GM12878 (cell line): ENCODE data around the gene TGFBR3. TPM values are rescaled to one million over a fixed set of nuclear protein-coding genes. Genes with fewer than 3 reads are reported as not detected.

Experiments
- ATAC-seq: fragments of 200-7000 bp; cut with Tn5 transposase; 3 replicates; pipeline ENCODE4 v1.9.1; 2020; ENCODE audit warnings: mild to moderate bottlenecking, moderate library complexity
- BruUV-seq: library from RNA; stranded (reverse); fragments of 400-500 nt; replicated peaks from 2 replicates; lab custom pipeline; 2021; lab: Mats Ljungman, UMichigan
- CTCF ChIA-PET: fragments of 300-600 bp; sonication (Branson Sonifier 250); formaldehyde crosslinking; extraction: SDS; loops from one replicate; lab custom pipeline; 2021; ENCODE audit warnings: inconsistent platforms; lab: Yijun Ruan, JAX
- POLR2A ChIA-PET: fragments of 350-600 bp; formaldehyde crosslinking; extraction: SDS; loops from one replicate; lab custom pipeline; 2021; ENCODE audit warnings: inconsistent platforms; lab: Charles Lee
- RAD21 ChIA-PET: fragments of 300-600 bp; sonication (Branson Sonifier 250); formaldehyde crosslinking; loops from one replicate; lab custom pipeline; 2023; ENCODE audit warnings: antibody characterized with exemption; ENCODE audit not compliant: unreplicated experiment; lab: Charles Lee
- SMC1A ChIA-PET: fragments of 300-600 bp; sonication (Branson Sonifier 250); formaldehyde crosslinking; loops from one replicate; lab custom pipeline; 2023; ENCODE audit not compliant: unreplicated experiment, uncharacterized antibody; lab: Charles Lee
- DNase-seq: peaks from one replicate; pipeline ENCODE4 v3.0.0-alpha.2; 2011; ENCODE audit warnings: low read depth, low spot score
- FAIRE-seq: peaks from 3 replicates; lab custom pipeline; 2011; peaks lifted over from hg19 to GRCh38; lab: Jason Lieb, UNC
- H2AFZ ChIP-seq: 2 replicates; pipeline ENCODE4 v1.6.0; 2011; ENCODE audit warnings: low read depth, low read length, control low read depth; ENCODE audit not compliant: control insufficient read depth
- H3K27ac ChIP-seq: 2 replicates; pipeline ENCODE4 v1.5.1; 2011; ENCODE audit warnings: control low read depth; ENCODE audit not compliant: control insufficient read depth, insufficient read depth
- H3K27me3 ChIP-seq, 2 experiments: replicated peaks in 1 of 2; 2 replicates each; pipeline versions ENCODE4 v1.6.0 to v1.6.1; 2011; ENCODE audit warnings: low read length in 1 of 2; ENCODE audit not compliant: control insufficient read depth in 2 of 2, insufficient read depth in 2 of 2
- H3K36me3 ChIP-seq, 2 experiments: 2 replicates each; pipeline ENCODE4 v1.5.1; 2011; ENCODE audit warnings: low read length in 1 of 2; ENCODE audit not compliant: control insufficient read depth in 2 of 2, insufficient read depth in 2 of 2
- H3K4me1 ChIP-seq: 2 replicates; pipeline ENCODE4 v1.6.1; 2011; ENCODE audit warnings: mild to moderate bottlenecking, low read length, moderate library complexity, mixed read lengths; ENCODE audit not compliant: control insufficient read depth, insufficient read depth
- H3K4me2 ChIP-seq: 2 replicates; pipeline ENCODE4 v1.6.0; 2011; ENCODE audit warnings: control low read depth; ENCODE audit not compliant: control insufficient read depth, insufficient read depth
- H3K4me3 ChIP-seq: fragments of 200-600 bp; sonication (generic); 2 replicates; pipeline ENCODE4 v1.5.1; 2016
- H3K79me2 ChIP-seq: 2 replicates; pipeline ENCODE4 v1.6.0; 2011; ENCODE audit warnings: low read length; ENCODE audit not compliant: control insufficient read depth, insufficient read depth
- H3K9ac ChIP-seq: 2 replicates; pipeline ENCODE4 v1.8.0; 2011; ENCODE audit warnings: low read length, control low read depth, mixed read lengths; ENCODE audit not compliant: control insufficient read depth, insufficient read depth
- H3K9me3 ChIP-seq: replicated peaks from 3 replicates; pipeline ENCODE4 v1.5.1; 2011; ENCODE audit warnings: mild to moderate bottlenecking, low read length; ENCODE audit not compliant: control insufficient read depth, insufficient read depth
- H4K20me1 ChIP-seq: 2 replicates; pipeline ENCODE4 v1.6.0; 2011; ENCODE audit not compliant: control insufficient read depth, insufficient read depth
- BHLHE40 ChIP-seq, 2 experiments: fragments of 450-650 bp in 1 of 2; IDR thresholded peaks; 2 replicates each; pipeline ENCODE4 v1.6.1; 2011 to 2017; ENCODE audit warnings: low read depth in 2 of 2, borderline replicate concordance in 1 of 2, improper control_type of control experiment in 1 of 2, low read length in 1 of 2, mild to moderate bottlenecking in 1 of 2
- CREB1 ChIP-seq: IDR thresholded peaks from 2 replicates; pipeline ENCODE4 v1.6.1; 2012; ENCODE audit warnings: low read depth, mild to moderate bottlenecking, inconsistent platforms
- DPF2 ChIP-seq: fragments of 450-650 bp; IDR thresholded peaks from 2 replicates; pipeline ENCODE4 v1.6.1; 2017; ENCODE audit warnings: mild to moderate bottlenecking
- EP300 ChIP-seq, 2 experiments: fragments of 150-350 bp in 1 of 2; IDR thresholded peaks; 2 replicates each; pipeline ENCODE4 v1.6.1; 2011 to 2012; ENCODE audit warnings: low read depth in 2 of 2, low read length in 2 of 2, borderline replicate concordance in 1 of 2, improper control_type of control experiment in 1 of 2, inconsistent platforms in 1 of 2; ENCODE audit not compliant: control insufficient read depth in 1 of 2
- HDGF ChIP-seq: fragments of 450-650 bp; IDR thresholded peaks from 2 replicates; pipeline ENCODE4 v1.6.1; 2016; ENCODE audit warnings: antibody characterized with exemption
- IKZF2 ChIP-seq, 2 experiments: fragments of 450-650 bp; IDR thresholded peaks; 2 replicates each; pipeline ENCODE4 v1.6.1; 2017; ENCODE audit warnings: mild to moderate bottlenecking in 2 of 2, moderate library complexity in 2 of 2
- IRF4 ChIP-seq: IDR thresholded peaks from 2 replicates; pipeline ENCODE4 v1.6.1; 2011; ENCODE audit warnings: low read depth, low read length
- KLF5 ChIP-seq: fragments of 450-650 bp; IDR thresholded peaks from 2 replicates; pipeline ENCODE4 v1.6.1; 2014; ENCODE audit warnings: mild to moderate bottlenecking; ENCODE audit not compliant: partially characterized antibody
- LARP7 ChIP-seq: fragments of 450-650 bp; IDR thresholded peaks from 2 replicates; pipeline ENCODE4 v1.6.1; 2017; ENCODE audit warnings: mild to moderate bottlenecking
- MYB ChIP-seq: fragments of 150-350 bp; IDR thresholded peaks from 2 replicates; pipeline ENCODE4 v1.6.1; 2014; ENCODE audit warnings: mild to moderate bottlenecking, low read depth, low read length, borderline replicate concordance
- MYC ChIP-seq: IDR thresholded peaks from 2 replicates; pipeline ENCODE4 v1.6.1; 2011; ENCODE audit warnings: mild to moderate bottlenecking, low read length, moderate library complexity, inconsistent platforms; ENCODE audit not compliant: insufficient read depth, insufficient replicate concordance, insufficient read length, severe bottlenecking
- NFXL1 ChIP-seq: fragments of 450-650 bp; IDR thresholded peaks from 2 replicates; pipeline ENCODE4 v1.6.1; 2017; ENCODE audit warnings: antibody characterized with exemption, mild to moderate bottlenecking, borderline replicate concordance
- NR2C1 ChIP-seq: fragments of 450-650 bp; IDR thresholded peaks from 2 replicates; pipeline ENCODE4 v1.6.1; 2017; ENCODE audit warnings: antibody characterized with exemption, mild to moderate bottlenecking, moderate library complexity
- RFX5 ChIP-seq: IDR thresholded peaks from 2 replicates; pipeline ENCODE4 v1.6.1; 2011; ENCODE audit warnings: low read depth, low read length, improper control_type of control experiment
- SREBF1 ChIP-seq: IDR thresholded peaks from 2 replicates; pipeline ENCODE4 v1.6.1; 2012; ENCODE audit warnings: mild to moderate bottlenecking, low read length
- STAT1 ChIP-seq: fragments of 450-650 bp; conservative IDR thresholded peaks from 2 replicates; pipeline ENCODE4 v1.6.1; 2014; ENCODE audit warnings: antibody characterized with exemption, mild to moderate bottlenecking
- ZBTB11 ChIP-seq: fragments of 450-650 bp; formaldehyde crosslinking; IDR thresholded peaks from 2 replicates; pipeline ENCODE4 v1.5.0; 2022; ENCODE audit warnings: mild to moderate bottlenecking, missing genetic modification characterization
- ZBTB4 ChIP-seq: fragments of 450-650 bp; formaldehyde crosslinking; IDR thresholded peaks from 2 replicates; pipeline ENCODE4 v1.4.0; 2022; ENCODE audit warnings: mild to moderate bottlenecking, moderate library complexity
- ZNF274 ChIP-seq: IDR thresholded peaks from one replicate; pipeline ENCODE4 v1.8.0; 2011; ENCODE audit not compliant: insufficient read length, insufficient read depth
- whole genome bisulfite sequencing: methylation state at CpG from one replicate; pipeline ENCODE4 v1.1.6; 2016; ENCODE audit warnings: low lambda C conversion rate; ENCODE audit not compliant: insufficient replicate concordance, insufficient coverage; ENCODE audit errors: missing lambda C conversion rate; 5-methylcytosine and 5-hydroxymethylcytosine counted together
- in situ Hi-C: fragments of 300-500 bp; cut with MboI; formaldehyde crosslinking; loops from 9 replicates; pipeline ENCODE4 v1.14.3; 2018; ENCODE audit warnings: mixed read lengths
- intact Hi-C: fragments of 100-400 bp; cut with micrococcal nuclease; formaldehyde crosslinking; loops from one replicate; pipeline ENCODE4 v1.14.2; 2022; ENCODE audit not compliant: unreplicated experiment
- polyA plus RNA-seq, 11 experiments: library from polyadenylated mRNA; depleted of rRNA in 4 of 11; unstranded in 6 of 11; stranded (reverse) in 5 of 11; fragments of >200 nt; fragmentation: Nextera tagmentation in 4 of 11; fragmentation: Illumina TruSeq in 1 of 11; extraction: Ambion mirVana in 4 of 11; extraction: Trizol in 1 of 11; gene quantifications; 1 replicate in 1 of 11; 2 replicates in 10 of 11; pipeline versions ENCODE4 v1.2.1 to v1.2.3, GENCODE V29; 2011 to 2016; ENCODE audit warnings: inconsistent platforms in 2 of 11, missing spikeins in 2 of 11, low read depth in 1 of 11
- total RNA-seq, 4 experiments: library from RNA; depleted of rRNA in 3 of 4; stranded (reverse); fragments of >200 nt in 3 of 4; fragmentation: Illumina TruSeq in 1 of 4; extraction: Trizol in 1 of 4; gene quantifications; 2 replicates each; pipeline versions ENCODE4 v1.2.1 to v1.2.3, GENCODE V29; 2013 to 2021

TGFBR3 gene
- total and polyA plus RNA-seq, 10 of the 15 experiments (the other 5 are each of a cell fraction or from before 2014, with no cell fraction given): 2.7 to 16.5 (median 12.6) TPM

GRCh38 chr1:91685994-91686393 lies 200.0 kb downstream of the TGFBR3 start:
- no peak overlapping the region for H2AFZ ChIP-seq
- no peak overlapping the region for H3K4me3 ChIP-seq
- H4K20me1 ChIP-seq: no peaks in the 10 kb centered on the region
- H3K79me2 ChIP-seq: no peaks in the 10 kb centered on the region
- H3K27me3 ChIP-seq: no peaks in the 10 kb centered on the region
- H3K36me3 ChIP-seq: no peaks in the 10 kb centered on the region
- BruUV-seq: no TSS peak
- no peak overlapping the region for H3K9ac ChIP-seq
- H3K9me3 ChIP-seq: no peaks in the 10 kb centered on the region
- CTCF ChIA-PET: no interaction called here
- TF ChIP-seq KLF5 (no peak), ZBTB4 (CRISPR knock-in tag) (no peak), HDGF (no peak), MYC (no peak), NR2C1 (no peak), IRF4 (no peak), STAT1 (no peak), IKZF2 (IDR thresholded peaks at IDR 0.05) (no peak), SREBF1 (no peak), DPF2 (no peak), ZBTB11 (no peak), EP300 (IDR thresholded peaks at IDR 0.05; ENCODE audit: borderline replicate concordance in 1 of 2, control insufficient read depth in 1 of 2, low read depth in 2 of 2, low read length in 2 of 2) (no peak), RFX5 (no peak), ZNF274 (no peak), BHLHE40 (IDR thresholded peaks at IDR 0.05; ENCODE audit: borderline replicate concordance in 1 of 2, low read depth in 2 of 2, low read length in 1 of 2) (no peak), MYB (no peak), NFXL1 (no peak), LARP7 (no peak), CREB1 (no peak)
- SMC1A ChIA-PET: no interaction called here
- 85% methylated on average over 4 of the region's 4 CpGs for WGBS
- POLR2A ChIA-PET: no interaction called here
- ATAC-seq (no peak), FAIRE-seq (no peak), DNase-seq (no peak)
- in situ Hi-C loops (no loop called here), intact Hi-C loops (no loop called here)
- H3K27ac ChIP-seq: no peak overlapping the region
- peaks cover 21% of the 10 kb centered on the region for H3K4me1 ChIP-seq
- RAD21 ChIA-PET: no interaction called here
- H3K4me2 ChIP-seq: no peak overlapping the region
